GM18951 (cell line): ENCODE measurements around the gene RAC2.
"Not testable (repeated sequence)": the region's sequence is repeated elsewhere in the genome, so short reads cannot be mapped to it uniquely, and the experiment has no call there.

ENCODE experiments used
- POLR2A ChIP-seq: IDR thresholded peaks from 4 replicates; pipeline ENCODE4 v1.6.1; 2011; ENCODE audit warnings: mild to moderate bottlenecking; ENCODE audit not compliant: insufficient read length, insufficient read depth; ENCODE audit errors: extremely low read depth
- in situ Hi-C: fragments of 300-500 bp; cut with MboI; formaldehyde crosslinking; loops from one replicate; pipeline ENCODE4 v1.12.0; 2022; ENCODE audit warnings: low sequenced_read_pairs, mixed read lengths, inconsistent platforms; ENCODE audit not compliant: unreplicated experiment

Gene RAC2

DNA sequence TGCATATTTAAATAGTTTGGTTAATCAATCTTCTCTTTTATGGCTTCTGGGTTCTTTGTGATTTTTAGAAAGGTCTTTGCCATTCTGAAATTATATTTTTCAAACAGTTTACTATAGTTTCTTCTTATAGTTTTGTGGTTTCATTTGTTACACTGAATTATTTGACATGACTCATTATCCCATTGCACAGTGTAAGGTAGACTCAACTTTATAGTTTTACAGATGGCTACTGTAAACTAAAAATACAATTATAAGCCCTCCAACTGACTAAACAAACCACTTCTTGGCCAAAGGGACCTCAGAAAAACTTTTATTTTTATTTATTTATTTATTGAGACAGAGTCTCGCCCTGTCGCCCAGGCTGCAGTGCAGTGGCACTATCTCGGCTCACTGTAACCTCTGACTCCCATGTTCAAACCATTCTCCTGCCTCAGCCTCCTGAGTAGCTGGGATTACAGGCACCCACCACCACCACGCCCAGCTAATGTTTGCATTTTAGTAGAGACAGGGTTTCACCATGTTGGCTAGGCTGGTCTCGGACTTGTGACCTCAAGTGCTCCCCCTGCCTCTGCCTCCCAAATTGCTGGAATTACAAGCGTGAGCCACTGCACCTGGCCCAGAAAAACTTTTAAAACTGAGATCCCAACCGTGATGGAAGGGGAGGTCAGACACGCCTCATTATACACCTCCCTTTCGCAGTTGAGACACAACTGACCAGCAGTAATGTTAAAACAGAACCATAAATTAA lies 14.1 kb upstream of the RAC2 start:
- no peak for TF ChIP-seq POLR2A
- in situ Hi-C loops = no loop called here

DNA sequence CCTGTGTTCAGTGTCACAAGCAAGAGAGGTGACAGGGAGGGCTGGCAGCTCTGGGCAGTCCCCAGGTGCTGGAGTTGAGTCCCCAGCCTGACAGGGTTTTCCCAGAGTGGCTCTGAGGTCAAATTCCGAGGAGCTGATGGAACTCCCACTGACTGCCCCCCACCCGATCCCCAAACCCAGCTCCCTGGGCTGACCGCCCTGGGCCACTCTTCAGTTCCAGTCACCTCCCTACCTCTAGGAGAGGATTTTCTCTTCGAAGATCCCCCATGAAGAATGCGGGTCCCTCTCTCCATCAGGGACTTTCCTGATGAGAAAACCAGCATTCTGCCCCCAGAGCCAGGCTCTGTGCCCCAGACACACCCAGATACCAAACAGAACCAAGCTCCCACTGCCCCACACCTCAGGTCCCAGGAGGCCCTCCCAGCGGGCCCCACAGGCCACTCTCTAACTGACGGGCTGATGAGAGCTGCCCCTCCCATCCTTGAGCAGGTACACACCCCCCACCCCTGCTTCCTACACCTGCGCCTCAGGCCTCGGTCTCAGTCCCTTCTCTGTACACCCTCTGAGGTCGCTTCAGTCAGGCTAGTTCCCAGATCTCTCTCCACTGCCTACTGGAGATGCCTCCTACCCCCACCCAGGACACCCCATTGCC lies 12.1 kb upstream of the RAC2 start:
- in situ Hi-C loops = no loop called here
- no peak for TF ChIP-seq POLR2A

DNA sequence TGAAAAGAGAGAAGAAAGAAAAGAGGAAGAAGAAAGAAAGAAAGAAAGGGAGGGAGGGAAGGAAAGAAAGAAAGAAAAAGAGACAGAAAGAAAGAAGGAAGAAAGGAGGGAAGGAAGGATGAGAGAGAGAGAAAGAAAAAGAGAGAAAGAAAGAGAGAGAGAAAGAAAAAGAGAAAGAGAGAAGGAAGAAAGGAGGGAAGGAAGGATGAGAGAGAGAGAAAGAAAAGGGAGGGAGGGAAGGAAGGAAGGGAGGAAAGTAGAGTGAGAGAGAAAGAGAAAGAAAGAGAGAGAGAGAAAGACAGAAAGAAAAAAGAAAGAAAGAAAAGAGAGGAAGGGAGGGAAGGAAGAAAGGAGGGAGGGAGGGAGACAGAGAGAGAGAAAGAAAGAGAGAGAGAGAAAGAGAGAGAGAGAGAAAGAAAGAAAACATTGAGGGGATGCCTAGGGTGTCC lies 11.5 kb upstream of the RAC2 start:
- in situ Hi-C loops = no loop called here
- no peak for TF ChIP-seq POLR2A

DNA sequence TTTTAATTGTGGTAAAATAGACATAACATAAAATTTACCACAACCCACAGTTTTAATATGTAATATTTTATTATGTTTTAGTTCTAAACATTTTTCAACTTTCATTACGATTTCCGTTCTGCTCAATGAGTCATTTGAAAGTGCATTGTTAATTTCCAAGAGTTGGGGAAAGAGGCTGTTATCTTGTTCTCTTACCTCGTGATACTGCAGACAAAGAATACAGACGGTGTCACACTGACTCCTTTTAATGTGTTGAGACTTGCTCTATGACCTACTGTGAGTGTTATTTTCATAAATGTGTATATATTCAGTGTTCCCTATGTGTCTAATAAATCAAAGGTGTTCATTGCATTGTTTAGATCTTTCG lies 10.8 kb upstream of the RAC2 start:
- in situ Hi-C loops = no loop called here
- no peak for TF ChIP-seq POLR2A

DNA sequence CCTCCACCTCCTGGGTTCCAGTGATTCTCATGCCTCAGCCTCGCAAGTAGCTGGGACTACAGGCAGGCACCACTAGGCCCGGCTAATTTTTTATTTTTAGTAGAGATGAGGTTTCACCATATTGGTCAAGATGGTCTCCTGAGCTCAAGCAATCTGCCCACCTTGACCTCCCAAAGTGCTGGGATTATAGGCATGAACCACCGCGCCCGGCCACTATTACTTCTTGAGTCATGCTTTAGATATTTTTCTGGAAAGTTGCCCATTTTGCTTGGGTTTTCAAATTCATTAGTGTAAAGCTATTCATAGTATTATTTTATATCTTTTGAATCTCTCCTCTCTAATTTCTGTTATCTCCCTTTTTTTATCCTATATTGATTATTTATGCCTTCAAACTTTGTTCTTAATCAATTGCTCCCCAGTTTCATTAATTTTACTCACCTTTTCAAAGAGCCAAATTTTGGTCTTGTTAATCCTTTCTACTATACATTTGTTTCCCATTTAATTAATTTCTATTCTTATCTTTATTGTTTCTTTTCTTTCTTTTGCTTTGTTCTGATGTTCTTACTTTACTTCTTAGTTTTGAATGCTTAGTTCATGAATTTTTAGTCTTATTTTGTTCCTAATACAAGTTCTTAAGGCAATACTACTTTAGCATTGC lies 10.3 kb upstream of the RAC2 start:
- no peak for TF ChIP-seq POLR2A
- in situ Hi-C loops = no loop called here

DNA sequence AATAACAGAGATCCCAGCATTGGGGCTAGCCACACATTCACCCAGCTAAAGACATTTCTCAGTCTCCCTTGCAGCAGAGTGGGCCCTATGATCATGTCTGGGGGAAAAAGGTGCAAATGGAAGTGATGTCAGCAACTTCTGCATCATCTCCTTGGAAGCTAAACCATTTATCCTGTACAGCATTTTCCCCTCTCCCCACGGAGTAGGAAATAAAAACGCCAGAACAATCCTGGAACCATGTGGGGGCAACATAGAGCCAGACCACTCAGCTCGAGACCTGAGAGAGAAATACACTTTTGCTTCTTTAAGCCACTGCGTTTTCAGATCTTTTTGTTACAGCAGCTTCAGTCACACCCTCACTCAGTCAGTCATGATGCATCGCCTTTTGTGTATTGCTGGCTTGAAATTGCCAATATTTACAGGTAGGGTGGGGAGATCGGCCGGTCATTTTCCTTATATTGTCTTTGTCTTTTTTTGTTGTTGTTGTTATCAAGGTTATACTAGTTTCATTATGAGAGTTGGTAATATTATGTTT lies 9.1 kb upstream of the RAC2 start:
- no peak for TF ChIP-seq POLR2A
- in situ Hi-C loops = no loop called here

DNA sequence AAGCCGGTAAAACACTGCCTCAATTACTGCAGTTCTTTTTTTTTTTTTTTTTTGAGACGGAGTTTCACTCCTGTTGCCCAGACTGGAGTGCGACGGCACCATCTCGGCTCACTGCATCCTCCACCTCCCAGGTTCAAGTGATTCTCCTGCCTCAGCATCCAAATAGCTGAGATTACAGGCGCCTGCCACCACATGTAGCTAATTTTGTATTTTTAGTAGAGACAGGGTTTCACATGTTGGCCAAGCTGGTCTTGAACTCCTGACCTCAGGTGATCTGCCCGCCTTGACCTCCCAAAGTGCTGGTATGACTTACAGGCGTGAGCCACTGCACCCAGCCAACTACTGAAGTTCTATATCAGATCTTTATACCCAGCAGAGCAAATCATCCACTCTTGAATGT lies 7.8 kb upstream of the RAC2 start:
- in situ Hi-C loops = not testable (repeated sequence)

DNA sequence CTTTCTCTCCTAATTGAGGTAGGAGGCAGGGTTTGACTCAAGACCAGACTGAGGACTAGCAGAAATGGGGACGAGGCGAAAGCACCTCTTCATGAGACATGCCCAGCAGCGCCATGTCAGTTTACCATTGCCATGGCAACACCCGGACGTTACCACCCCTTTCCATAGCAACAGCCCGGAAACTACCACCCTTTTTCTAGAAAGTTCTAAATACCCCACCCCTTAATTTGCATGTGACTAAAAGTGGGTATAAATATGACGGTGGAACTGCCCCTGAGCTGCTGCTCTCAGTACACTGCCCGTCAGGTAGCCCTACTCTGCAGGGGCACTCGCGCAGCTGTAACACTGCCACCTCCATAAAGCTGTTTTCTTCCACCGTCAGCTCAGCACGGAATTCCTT lies 5.9 kb upstream of the RAC2 start:
- in situ Hi-C loops = no loop called here
- no peak for TF ChIP-seq POLR2A

DNA sequence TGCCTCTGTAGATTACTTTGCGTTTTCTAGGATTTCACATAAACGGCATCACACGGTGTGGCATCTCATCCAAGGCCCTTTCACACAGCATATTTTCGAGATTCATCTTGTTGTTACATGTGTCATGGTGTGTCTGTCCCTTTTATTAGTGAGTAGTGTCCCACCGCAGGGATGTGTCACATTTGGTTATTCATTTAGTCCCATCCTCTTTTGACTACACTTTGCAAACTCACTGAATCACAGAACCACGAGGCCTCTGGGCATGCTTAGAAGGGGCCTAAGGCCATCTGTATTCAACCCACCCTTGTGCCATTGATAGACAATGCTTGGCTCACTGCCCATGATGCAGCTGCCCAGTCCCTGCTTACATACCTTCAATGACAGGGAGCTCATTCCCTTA lies 4.2 kb upstream of the RAC2 start:
- no peak for TF ChIP-seq POLR2A
- in situ Hi-C loops = no loop called here

DNA sequence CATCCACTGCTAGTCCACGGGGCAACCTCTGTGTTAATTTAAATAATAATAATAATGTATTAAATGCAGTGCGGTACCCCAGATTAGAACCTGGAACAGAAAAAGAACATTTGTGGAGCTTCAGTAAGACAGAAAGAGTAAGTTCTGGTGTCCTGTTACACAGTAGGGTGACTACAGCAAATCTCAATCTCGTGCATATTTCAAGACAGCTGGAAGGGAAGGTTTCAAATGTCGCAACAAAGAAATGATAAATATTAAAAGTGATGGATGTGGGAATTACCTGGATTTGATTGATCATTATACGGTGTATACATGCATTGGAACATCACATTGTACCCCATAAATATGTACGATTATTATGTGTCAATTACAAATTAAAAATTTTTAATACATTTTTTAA lies 1.7 kb upstream of the RAC2 start:
- in situ Hi-C loops = no loop called here
- TF ChIP-seq POLR2A = no peak

DNA sequence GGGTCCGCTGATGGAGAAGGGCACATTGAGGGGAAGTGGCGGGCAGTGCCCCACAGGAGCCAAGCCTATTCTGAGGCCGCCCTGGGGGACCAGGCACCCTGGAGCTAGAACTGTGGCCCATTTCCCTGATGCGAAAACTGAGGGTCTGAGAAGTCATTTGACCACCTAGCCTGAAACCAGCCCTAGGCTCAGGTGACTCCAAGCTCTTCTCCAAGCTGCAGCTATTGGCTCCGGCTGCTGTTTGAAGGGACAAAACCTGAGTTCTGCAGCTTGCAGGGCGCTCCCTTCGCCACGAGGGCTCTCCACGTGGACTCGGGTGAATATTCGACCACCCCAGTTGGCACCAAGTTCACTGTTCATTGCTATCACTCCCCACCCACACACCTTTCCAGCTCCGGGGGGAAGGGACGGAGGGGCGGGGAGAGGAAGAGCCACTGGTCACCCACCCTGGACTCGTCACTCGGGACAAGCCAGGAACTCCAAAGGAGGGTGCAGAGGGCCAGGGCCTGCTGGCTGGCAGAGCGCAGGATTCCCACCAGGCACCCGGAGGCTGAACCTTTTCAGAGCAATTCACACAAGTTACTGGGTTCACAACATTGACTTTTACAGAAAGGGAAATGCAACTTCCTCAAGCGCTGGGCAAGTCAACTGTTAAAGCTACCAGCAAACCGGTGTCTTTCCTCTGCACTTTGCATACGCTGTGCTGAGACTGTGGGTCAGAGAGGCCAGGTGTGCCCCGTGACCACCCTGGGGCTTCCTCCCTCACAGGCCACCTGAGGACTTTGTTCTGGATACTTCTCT lies 1.1 kb upstream of the RAC2 start:
- peak; percentile 61 for TF ChIP-seq POLR2A
- in situ Hi-C loops = no loop called here

DNA sequence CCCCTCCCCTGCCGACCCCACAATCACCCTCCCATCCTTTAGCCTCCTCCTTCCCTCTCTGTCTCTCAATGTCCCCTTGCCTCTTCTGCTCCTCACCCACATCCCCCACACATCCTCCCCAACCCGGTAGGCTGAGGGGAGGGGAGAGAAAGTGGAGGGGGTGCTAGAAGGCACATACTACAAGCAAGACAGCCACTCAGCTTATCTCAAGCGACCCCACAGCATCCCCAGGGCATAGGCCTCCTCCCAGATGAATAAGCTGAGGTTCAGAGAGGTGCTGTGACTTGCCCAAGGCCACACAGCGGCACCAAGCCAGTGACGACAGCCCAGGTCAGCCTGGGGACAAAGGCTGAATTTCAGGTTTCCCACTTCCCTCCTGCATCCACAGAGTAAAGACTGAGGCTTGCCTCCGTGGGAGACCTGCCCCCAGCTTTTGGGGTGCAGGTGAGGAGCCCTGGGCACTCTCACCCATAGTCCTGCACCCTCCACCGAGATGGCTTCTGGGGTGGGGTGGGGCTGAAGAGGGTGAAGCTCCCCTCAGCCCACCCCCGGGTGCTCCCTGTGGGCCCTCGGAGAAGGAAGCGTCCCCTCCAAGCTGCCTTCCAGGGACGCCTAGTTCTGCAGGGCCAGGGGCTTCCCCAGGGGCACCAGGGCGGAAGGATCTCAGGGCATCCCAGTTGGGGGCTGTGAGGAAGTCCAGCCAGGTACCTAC lies 511 bp downstream of the RAC2 start:
- in situ Hi-C loops = no loop called here
- TF ChIP-seq POLR2A = no peak
